Transverse colon (tissue), 4 donors: ENCODE results near the gene DPF3. TPM values are rescaled to one million over a fixed set of nuclear protein-coding genes. Genes with fewer than 3 reads are reported as not detected.

Experiments used
- DNase-seq: peaks from one replicate; pipeline ENCODE4 v3.0.0-alpha.2; 2019
- H3K27ac ChIP-seq, 4 donors: fragments of 200-600 bp; sonication (generic); 2 replicates each; pipeline ENCODE4 v1.5.1; 2016 to 2018; ENCODE audit warnings: inconsistent platforms in 4 of 4
- H3K27me3 ChIP-seq: fragments of 200-600 bp; sonication (generic); 2 replicates; pipeline ENCODE4 v1.5.1; 2017; ENCODE audit warnings: inconsistent platforms
- H3K36me3 ChIP-seq, 4 donors: fragments of 200-600 bp; sonication (generic); 2 replicates each; pipeline ENCODE4 v1.5.1; 2017 to 2019; ENCODE audit warnings: inconsistent platforms in 4 of 4
- H3K4me1 ChIP-seq, 4 donors: fragments of 200-600 bp; sonication (generic); 2 replicates each; pipeline ENCODE4 v1.5.1; 2017 to 2020; ENCODE audit warnings: inconsistent platforms in 4 of 4
- H3K4me3 ChIP-seq, 4 donors: fragments of 200-600 bp; sonication (generic); 1 replicate in 1 of 4; 2 replicates in 3 of 4; pipeline versions ENCODE4 v1.5.1 to v1.6.1; 2017 to 2019; ENCODE audit warnings: inconsistent platforms in 4 of 4
- H3K9me3 ChIP-seq, 2 donors: fragments of 200-600 bp; sonication (generic); 2 replicates each; pipeline ENCODE4 v1.5.1; 2017 to 2019; ENCODE audit warnings: inconsistent platforms in 2 of 2
- CTCF ChIP-seq, 5 experiments: fragments of 200-600 bp in 3 of 5; fragments of 450-650 bp in 2 of 5; sonication (generic) in 3 of 5; IDR thresholded peaks; 1 replicate in 2 of 5; 2 replicates in 3 of 5; pipeline ENCODE4 v1.5.1; 2016 to 2017; ENCODE audit warnings: antibody characterized with exemption in 5 of 5, inconsistent platforms in 3 of 5, mild to moderate bottlenecking in 2 of 5, moderate library complexity in 1 of 5
- EP300 ChIP-seq: sonication (generic); formaldehyde crosslinking; IDR thresholded peaks from one replicate; pipeline ENCODE4 v1.6.1; 2017; ENCODE audit warnings: antibody characterized with exemption, low read depth
- POLR2A ChIP-seq: fragments of 450-650 bp; IDR thresholded peaks from one replicate; pipeline ENCODE4 v1.6.1; 2016; ENCODE audit warnings: antibody characterized with exemption, mild to moderate bottlenecking, moderate library complexity
- POLR2AphosphoS5 ChIP-seq, 3 donors: sonication (generic); formaldehyde crosslinking; IDR thresholded peaks; one replicate each; pipeline ENCODE4 v1.6.1; 2016; ENCODE audit warnings: antibody characterized with exemption in 3 of 3
- WGBS, 2 donors: methylation state at CpG; one replicate each; pipeline ENCODE4 v1.1.5; 2018; ENCODE audit warnings: low coverage in 1 of 2; 5-methylcytosine and 5-hydroxymethylcytosine counted together
- in situ Hi-C, 4 donors: fragments of 200-750 bp; cut with MboI; loops; one replicate each; pipeline versions ENCODE4 v1.15.0 to v1.15.1; 2017; ENCODE audit warnings: low sequenced_read_pairs in 3 of 4, low pct_ligation_motif_present in 1 of 4, low pct_unique_long_range_greater_than_20kb in 1 of 4
- intact Hi-C: fragments of 100-400 bp; cut with DNase I; formaldehyde crosslinking; loops from one replicate; pipeline ENCODE4 v1.15.1; 2023; ENCODE audit warnings: low total_unique reads
- total RNA-seq, 4 donors: library from RNA; depleted of rRNA; stranded (reverse); fragments of >200 nt; gene quantifications; one replicate each; pipeline ENCODE4 v1.1.0, GENCODE V29; 2016

Gene DPF3
- total RNA-seq, 4 donors from 2014 or later: 7.1 to 23.5 (median 10.9) TPM

GRCh38 chr14:72824051-72824450 lies 69.8 kb downstream of the DPF3 start:
- peaks cover 0 to 5% of the 10 kb centered on the region in 2 donors for H3K9me3 ChIP-seq
- no peaks in the 10 kb centered on the region for H3K36me3 ChIP-seq
- in situ Hi-C loops (no loop called here), intact Hi-C loops (loop anchor here (1.0 kb wide), 1 partner anchor 29 kb away; no protein-coding TSS in a partner anchor)
- no peaks in the 10 kb centered on the region for H3K27me3 ChIP-seq
- 95% methylated on average over 2 of the region's 2 CpGs; no CpG with 5 or more reads in 1 of the 2 donors for WGBS, 2 donors
- peaks cover 0 to 19% (median 4%) of the 10 kb centered on the region in 4 donors for H3K4me1 ChIP-seq
- no peak for DNase-seq
- H3K27ac ChIP-seq: no peak overlapping the region
- TF ChIP-seq CTCF (IDR thresholded peaks at IDR 0.05): no peak
- TF ChIP-seq POLR2AphosphoS5 (IDR thresholded peaks at IDR 0.05): no peak
- TF ChIP-seq POLR2A: no peak
- no peak overlapping the region for H3K4me3 ChIP-seq

DNA sequence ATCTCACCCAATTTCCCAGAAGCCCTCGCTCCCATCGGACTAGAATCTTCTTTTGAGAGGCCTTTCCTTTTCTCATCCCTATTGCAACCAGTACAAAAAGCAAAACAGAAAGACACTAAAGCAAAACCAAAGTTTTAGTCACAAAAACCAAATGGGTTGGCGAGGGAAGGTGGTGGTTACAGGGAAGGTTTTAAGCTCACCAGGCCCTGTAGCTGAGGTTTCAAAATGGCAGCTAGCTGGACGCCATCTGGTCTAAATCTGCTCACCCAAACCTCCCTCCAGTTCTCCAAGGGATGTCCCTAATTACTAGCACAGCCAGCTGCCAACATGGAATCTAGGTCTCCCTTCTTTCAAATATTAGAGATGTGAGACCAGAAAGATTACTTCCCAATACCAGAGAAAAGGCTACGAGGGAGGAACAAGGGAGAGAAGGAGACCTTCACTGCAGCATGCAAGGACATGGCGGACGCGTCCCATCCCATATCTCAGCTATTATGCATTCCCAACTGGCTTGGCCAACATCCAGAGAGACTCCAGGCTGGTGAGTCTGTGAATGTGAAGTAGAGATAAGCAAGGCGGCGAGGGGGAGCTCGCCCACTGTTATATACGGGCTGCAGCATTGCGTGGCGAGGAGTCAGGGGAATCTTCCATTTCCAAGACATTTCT lies 70.8 kb downstream of the DPF3 start:
- in situ Hi-C loops: no loop called here
- no peak overlapping the region for H3K27ac ChIP-seq
- peaks cover 0 to 8% of the 10 kb centered on the region in 2 donors for H3K9me3 ChIP-seq
- H3K4me3 ChIP-seq: no peak overlapping the region
- DNase-seq: no peak
- intact Hi-C loops: no loop called here
- no peaks in the 10 kb centered on the region for H3K36me3 ChIP-seq
- WGBS, 2 donors: 70 to 96% methylated on average over 5 to 14 of the region's 14 CpGs
- no peaks in the 10 kb centered on the region for H3K27me3 ChIP-seq
- TF ChIP-seq POLR2AphosphoS5 (IDR thresholded peaks at IDR 0.05) (no peak), CTCF (IDR thresholded peaks at IDR 0.05) (no peak), EP300 (no peak), POLR2A (no peak)
- peaks cover 0 to 9% (median 2%) of the 10 kb centered on the region in 4 donors for H3K4me1 ChIP-seq

DNA sequence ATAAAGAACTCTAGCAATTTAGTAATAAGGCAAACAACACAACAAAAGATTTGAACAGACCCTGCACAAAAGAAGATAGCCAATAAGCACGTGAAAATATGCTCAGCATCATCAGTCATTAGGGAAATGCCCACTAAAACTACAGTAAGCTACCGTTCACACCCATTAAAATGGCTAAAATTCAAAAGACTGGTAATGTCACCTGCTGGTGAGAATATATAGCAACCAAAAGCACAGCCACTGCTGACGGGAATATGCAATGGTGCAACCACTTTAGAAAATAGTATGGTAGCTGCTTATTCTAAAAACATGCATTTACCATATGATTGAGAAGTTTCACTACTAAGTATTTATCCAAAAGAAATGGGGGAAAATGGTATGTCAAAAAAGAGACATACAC lies 74.9 kb downstream of the DPF3 start:
- H3K36me3 ChIP-seq: no peaks in the 10 kb centered on the region
- intact Hi-C loops (no loop called here), in situ Hi-C loops (no loop called here)
- 87 to 100% methylated on average over 2 to 3 of the region's 3 CpGs for WGBS, 2 donors
- DNase-seq: no peak
- H3K9me3 ChIP-seq: peaks cover 0 to 8% of the 10 kb centered on the region in 2 donors
- no peaks in the 10 kb centered on the region for H3K4me1 ChIP-seq
- H3K4me3 ChIP-seq: no peak overlapping the region
- H3K27ac ChIP-seq: no peak overlapping the region
- TF ChIP-seq POLR2A: no peak
- TF ChIP-seq EP300: no peak
- no peak for TF ChIP-seq POLR2AphosphoS5 (IDR thresholded peaks at IDR 0.05)
- no peak for TF ChIP-seq CTCF (IDR thresholded peaks at IDR 0.05)
- no peaks in the 10 kb centered on the region for H3K27me3 ChIP-seq

GRCh38 chr14:72816287-72816686 lies 77.6 kb downstream of the DPF3 start:
- TF ChIP-seq POLR2AphosphoS5 (IDR thresholded peaks at IDR 0.05): no peak
- TF ChIP-seq POLR2A: no peak
- no peak for TF ChIP-seq CTCF (IDR thresholded peaks at IDR 0.05)
- TF ChIP-seq EP300: no peak
- in situ Hi-C loops: no loop called here
- peaks cover 0 to 8% of the 10 kb centered on the region in 2 donors for H3K9me3 ChIP-seq
- H3K27ac ChIP-seq: no peak overlapping the region
- 82 to 100% methylated on average over 1 to 2 of the region's 2 CpGs for WGBS, 2 donors
- intact Hi-C loops: no loop called here
- H3K4me1 ChIP-seq: no peaks in the 10 kb centered on the region
- no peak for DNase-seq
- H3K4me3 ChIP-seq: no peak overlapping the region
- H3K36me3 ChIP-seq: no peaks in the 10 kb centered on the region
- no peaks in the 10 kb centered on the region for H3K27me3 ChIP-seq
